Hindlimb muscle (tissue), 1 donor: ENCODE data around the gene NRIP2. TPM values are rescaled to one million over a fixed set of nuclear protein-coding genes. Genes with fewer than 3 reads are reported as not detected.

Source experiments
- polyA plus RNA-seq: library from polyadenylated mRNA; unstranded; fragments of 120-200 nt; gene quantifications from one replicate; pipeline ENCODE4 v1.2.1, GENCODE V29; 2013; ENCODE audit not compliant: insufficient read length

NRIP2 gene
- polyA plus RNA-seq, 1 donor, result 6.1 TPM

Other genes starting within 250 kb of the NRIP2 start
- 43.4 TPM for gene FKBP4, start 40.1 kb downstream of the NRIP2 start, polyA plus RNA-seq
- 38.9 TPM for gene ITFG2, start 22.4 kb downstream of the NRIP2 start, polyA plus RNA-seq
- 0.79 TPM for gene TEX52, start 22.0 kb upstream of the NRIP2 start, polyA plus RNA-seq
- 16.9 TPM for gene FOXM1, start 42.1 kb upstream of the NRIP2 start, polyA plus RNA-seq
- 22.9 TPM for gene RHNO1, start 42.2 kb upstream of the NRIP2 start, polyA plus RNA-seq
- 24.8 TPM for gene TULP3, start 55.9 kb upstream of the NRIP2 start, polyA plus RNA-seq
- 134 TPM for gene TEAD4, start 124.4 kb upstream of the NRIP2 start, polyA plus RNA-seq
- gene TSPAN9, start 242.3 kb upstream of the NRIP2 start, polyA plus RNA-seq, result 98.9 TPM